ENCODE data around the gene ELAVL3. TPM values are rescaled to one million over a fixed set of nuclear protein-coding genes. Genes with fewer than 3 reads are reported as not detected.
"Not testable (repeated sequence)": the region's sequence is repeated elsewhere in the genome, so short reads cannot be mapped to it uniquely, and the experiment has no call there.

Gene ELAVL3
- total RNA-seq, 4 donors from 2014 or later, result not detected

DNA sequence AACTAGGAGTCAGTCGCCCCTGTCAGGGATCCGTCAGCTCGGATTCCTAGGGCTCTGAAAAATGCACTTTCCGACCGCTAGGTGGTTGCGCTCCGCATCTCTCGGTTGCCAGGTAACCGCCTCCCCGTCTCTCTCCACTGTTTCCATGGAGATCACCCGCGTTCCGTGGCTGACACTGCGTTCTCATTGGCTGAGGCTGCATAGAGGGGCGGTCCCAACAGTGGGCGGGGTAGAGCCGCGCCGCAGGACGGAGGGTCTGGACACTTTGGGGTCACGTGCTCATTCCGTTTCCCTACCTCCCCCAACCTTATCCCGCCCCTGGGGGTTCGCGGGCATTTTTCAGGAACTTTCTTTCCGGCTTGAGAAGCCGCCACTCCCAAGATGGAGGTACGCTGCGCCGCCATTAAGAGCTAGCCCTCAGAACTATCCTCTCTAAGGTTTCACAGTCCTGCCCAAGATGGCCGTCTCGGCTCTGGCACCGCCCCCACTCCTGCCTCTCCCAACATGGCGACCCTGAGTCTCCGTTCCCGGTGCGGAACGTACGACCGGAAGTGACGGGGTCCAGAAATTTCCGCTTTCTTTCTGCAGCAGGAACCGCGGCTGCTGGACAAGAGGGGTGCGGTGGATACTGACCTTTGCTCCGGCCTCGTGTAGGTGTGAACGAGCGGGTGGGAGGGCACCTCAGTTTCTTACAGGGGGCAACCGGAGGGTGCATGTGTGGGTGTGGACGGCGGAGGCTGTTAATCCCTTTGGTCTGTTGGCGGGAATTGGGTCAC is 45.6 kb downstream of the ELAVL3 start, which contains the start of the genes ODAD3 and PRKCSH:
ODAD3 (minus strand) TSS at position 65 of the 776 bp plus-strand sequence. CDS start 105 bp downstream, outside the sequence.
PRKCSH (plus strand) TSS at position 579 of the 776 bp plus-strand sequence. CDS start 483 bp downstream, outside the sequence.
- H3K4me1 ChIP-seq, result peaks cover 0 to 23% (median 10%) of the 10 kb centered on the region in 4 donors
- peak; percentile 97 to 99 for DNase-seq (ENCODE audit: low spot score in 2 of 2)
- H3K27ac ChIP-seq, result peak within 1 kb of the TSS; percentile 65 to 85 (median 77)
- TF ChIP-seq, protein P1, sequence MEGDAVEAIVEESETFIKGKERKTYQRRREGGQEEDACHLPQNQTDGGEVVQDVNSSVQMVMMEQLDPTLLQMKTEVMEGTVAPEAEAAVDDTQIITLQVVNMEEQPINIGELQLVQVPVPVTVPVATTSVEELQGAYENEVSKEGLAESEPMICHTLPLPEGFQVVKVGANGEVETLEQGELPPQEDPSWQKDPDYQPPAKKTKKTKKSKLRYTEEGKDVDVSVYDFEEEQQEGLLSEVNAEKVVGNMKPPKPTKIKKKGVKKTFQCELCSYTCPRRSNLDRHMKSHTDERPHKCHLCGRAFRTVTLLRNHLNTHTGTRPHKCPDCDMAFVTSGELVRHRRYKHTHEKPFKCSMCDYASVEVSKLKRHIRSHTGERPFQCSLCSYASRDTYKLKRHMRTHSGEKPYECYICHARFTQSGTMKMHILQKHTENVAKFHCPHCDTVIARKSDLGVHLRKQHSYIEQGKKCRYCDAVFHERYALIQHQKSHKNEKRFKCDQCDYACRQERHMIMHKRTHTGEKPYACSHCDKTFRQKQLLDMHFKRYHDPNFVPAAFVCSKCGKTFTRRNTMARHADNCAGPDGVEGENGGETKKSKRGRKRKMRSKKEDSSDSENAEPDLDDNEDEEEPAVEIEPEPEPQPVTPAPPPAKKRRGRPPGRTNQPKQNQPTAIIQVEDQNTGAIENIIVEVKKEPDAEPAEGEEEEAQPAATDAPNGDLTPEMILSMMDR (IDR thresholded peaks at IDR 0.05), result peak; percentile 88 to 99 (median 95)
- TF ChIP-seq EP300 (IDR thresholded peaks at IDR 0.05) (peak; percentile 96 to 100), POLR2A (IDR thresholded peaks at IDR 0.05) (no peak)
- no peaks in the 10 kb centered on the region for H3K9me3 ChIP-seq
- H3K27me3 ChIP-seq, result no peaks in the 10 kb centered on the region
- 0% methylated on average over 47 to 49 of the region's 53 CpGs for WGBS, 2 donors
- H3K4me3 ChIP-seq, result peak within 1 kb of the TSS; percentile 60 to 84 (median 74)
- H3K36me3 ChIP-seq, result peaks cover 0 to 40% (median 2%) of the 10 kb centered on the region in 3 donors

DNA sequence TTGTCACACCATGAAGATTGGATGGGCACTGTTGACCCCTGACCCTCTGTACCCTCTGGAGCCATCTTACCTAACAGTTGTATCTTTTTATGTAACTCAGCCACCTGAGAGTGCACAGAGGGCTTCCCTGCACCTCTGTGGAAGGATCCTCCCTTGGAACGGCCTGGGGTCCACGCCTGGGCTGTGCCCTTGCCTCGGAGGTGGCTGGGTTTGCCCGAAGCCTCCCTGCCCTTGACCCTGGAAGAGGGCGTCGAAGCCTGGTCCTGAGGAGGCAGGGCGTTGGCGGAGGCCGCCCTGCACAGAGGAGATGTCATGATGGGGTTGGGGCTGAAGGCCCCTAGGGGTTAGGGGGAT is 46.2 kb downstream of the ELAVL3 start:
- no peaks in the 10 kb centered on the region for H3K9me3 ChIP-seq
- peak overlapping the region; percentile 65 to 85 (median 77) for H3K27ac ChIP-seq
- H3K27me3 ChIP-seq, result no peaks in the 10 kb centered on the region
- peaks cover 0 to 23% (median 10%) of the 10 kb centered on the region in 4 donors for H3K4me1 ChIP-seq
- TF ChIP-seq POLR2A (IDR thresholded peaks at IDR 0.05) (no peak), EP300 (IDR thresholded peaks at IDR 0.05) (no peak)
- TF ChIP-seq, protein P1 (IDR thresholded peaks at IDR 0.05), result no peak
- 6 to 15% methylated on average over 4 to 9 of the region's 9 CpGs for WGBS, 2 donors
- H3K4me3 ChIP-seq, result peak overlapping the region; percentile 15 to 84 (median 67)
- no peak for DNase-seq (ENCODE audit: low spot score in 2 of 2)
- peaks cover 0 to 34% (median 2%) of the 10 kb centered on the region in 3 donors for H3K36me3 ChIP-seq

DNA sequence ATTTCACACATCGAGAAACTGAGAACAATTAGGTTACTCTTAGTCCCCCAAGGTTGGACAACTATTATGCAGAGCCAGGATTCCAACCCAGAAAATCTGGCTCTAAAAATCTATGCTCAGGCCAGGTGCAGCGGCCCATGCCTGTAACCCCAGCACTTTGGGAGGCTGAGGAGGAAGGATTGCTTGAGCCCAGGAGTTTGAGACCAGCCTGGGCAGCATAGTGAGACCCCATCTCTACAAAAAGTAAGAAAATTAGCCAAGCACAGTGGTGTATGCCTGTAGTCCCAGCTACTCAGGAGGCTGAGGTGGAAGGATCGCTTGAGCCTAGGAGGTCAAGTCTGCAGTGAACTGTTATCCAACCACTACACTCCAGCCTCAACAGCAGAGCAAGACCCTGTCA is 47.3 kb downstream of the ELAVL3 start:
- H3K4me1 ChIP-seq, result peaks cover 0 to 23% (median 10%) of the 10 kb centered on the region in 4 donors
- not testable (repeated sequence) for DNase-seq (ENCODE audit: low spot score in 2 of 2); H3K4me3 ChIP-seq; H3K27ac ChIP-seq; H3K27me3 ChIP-seq; H3K9me3 ChIP-seq
- peaks cover 0 to 23% (median 2%) of the 10 kb centered on the region in 3 donors for H3K36me3 ChIP-seq
- 93 to 96% methylated on average over 3 of the region's 3 CpGs for WGBS, 2 donors

DNA sequence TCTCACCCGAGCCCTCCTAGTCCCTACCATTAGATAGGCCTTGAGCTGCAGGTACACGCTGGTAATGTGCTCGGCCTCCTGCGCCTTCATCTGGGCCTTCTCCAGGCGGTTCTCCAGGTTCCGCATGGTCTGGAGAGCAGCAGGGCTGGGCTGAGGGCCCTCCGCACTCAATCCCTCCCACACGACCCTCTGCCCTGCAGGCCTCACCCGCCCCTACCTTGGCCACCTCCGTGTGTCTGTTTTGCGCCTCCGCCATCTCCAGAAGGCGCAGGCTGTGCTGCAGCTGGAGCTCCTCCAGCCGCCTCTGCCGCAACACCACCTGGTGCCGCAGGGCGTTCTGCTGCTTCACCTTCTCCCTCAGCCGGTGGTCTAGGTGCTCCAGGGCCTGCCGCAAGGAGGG is 54.2 kb downstream of the ELAVL3 start:
- DNase-seq (ENCODE audit: low spot score in 2 of 2), result no peak
- no peak overlapping the region for H3K4me3 ChIP-seq
- H3K4me1 ChIP-seq, result peaks cover 0 to 16% (median 10%) of the 10 kb centered on the region in 4 donors
- peaks cover 0 to 27% of the 10 kb centered on the region in 2 donors for H3K27me3 ChIP-seq
- TF ChIP-seq, protein P1 (IDR thresholded peaks at IDR 0.05), result no peak
- TF ChIP-seq EP300 (IDR thresholded peaks at IDR 0.05) (no peak), POLR2A (IDR thresholded peaks at IDR 0.05) (no peak)
- H3K27ac ChIP-seq, result no peak overlapping the region
- no peaks in the 10 kb centered on the region for H3K36me3 ChIP-seq
- H3K9me3 ChIP-seq, result no peaks in the 10 kb centered on the region
- 93% methylated on average over 19 of the region's 19 CpGs for WGBS, 2 donors

DNA sequence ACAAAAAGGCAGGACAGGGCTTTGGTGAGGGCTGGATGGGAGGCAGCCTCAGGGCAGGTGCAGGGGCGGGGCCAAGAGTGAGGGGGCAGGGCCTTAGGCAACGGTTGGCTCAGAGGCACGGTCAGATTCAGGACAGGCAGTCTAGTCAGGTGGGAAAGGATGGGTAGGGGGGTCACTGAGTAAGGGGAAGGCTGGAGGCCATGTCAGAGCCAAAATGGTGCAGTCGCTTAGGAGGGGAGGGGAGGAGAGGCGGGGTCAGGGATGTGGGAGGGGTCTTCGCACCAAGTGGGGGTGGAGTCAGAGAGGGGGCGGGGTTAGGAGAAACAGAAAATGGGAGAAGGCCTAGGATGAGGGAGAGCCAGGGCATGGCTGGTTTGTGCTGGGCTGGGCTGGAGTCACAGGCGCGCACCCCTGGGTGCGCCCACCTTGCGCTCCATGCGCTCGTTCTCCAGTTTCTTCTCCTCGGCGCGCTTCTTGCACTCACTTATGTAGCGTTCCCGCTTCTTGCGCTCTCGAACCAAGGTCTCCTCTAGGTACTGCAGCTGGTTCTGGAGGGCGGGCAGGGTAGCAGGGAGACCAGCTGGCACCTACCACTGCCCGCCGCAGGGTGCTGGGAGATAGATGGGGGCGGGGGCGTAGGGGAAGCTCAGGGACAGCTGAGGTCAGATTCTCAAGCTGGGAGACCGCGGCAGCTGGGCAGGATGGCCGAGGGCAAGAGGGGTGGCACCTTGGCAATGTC is 55.0 kb downstream of the ELAVL3 start:
- peaks cover 0 to 24% (median 17%) of the 10 kb centered on the region in 4 donors for H3K4me1 ChIP-seq
- H3K27me3 ChIP-seq, result peaks cover 0 to 35% of the 10 kb centered on the region in 2 donors
- no peak for TF ChIP-seq POLR2A (IDR thresholded peaks at IDR 0.05)
- TF ChIP-seq, protein P1 (IDR thresholded peaks at IDR 0.05), result no peak
- no peak for TF ChIP-seq EP300 (IDR thresholded peaks at IDR 0.05)
- no peak for DNase-seq (ENCODE audit: low spot score in 2 of 2)
- H3K36me3 ChIP-seq, result no peaks in the 10 kb centered on the region
- no peak overlapping the region for H3K27ac ChIP-seq
- no peak overlapping the region for H3K4me3 ChIP-seq
- H3K9me3 ChIP-seq, result no peaks in the 10 kb centered on the region
- WGBS, 2 donors, result 88% methylated on average over 28 of the region's 28 CpGs

Data from tibial nerve (tissue), 4 donors.